Raji (cell line): ENCODE measurements around the gene APOC3.

Experiments
- POLR2A ChIP-seq: IDR thresholded peaks from 2 replicates; pipeline ENCODE4 v1.6.1; 2011; ENCODE audit warnings: low read depth, low read length, control low read depth; ENCODE audit not compliant: insufficient read depth

The APOC3 gene

GRCh38 chr11:116852261-116853031 lies 22.7 kb downstream of the APOC3 start:
- TF ChIP-seq POLR2A: no peak

- TF ChIP-seq POLR2A: no peak
Observed at GRCh38 chr11:116853461-116854073, 23.9 kb downstream of the APOC3 start.

DNA sequence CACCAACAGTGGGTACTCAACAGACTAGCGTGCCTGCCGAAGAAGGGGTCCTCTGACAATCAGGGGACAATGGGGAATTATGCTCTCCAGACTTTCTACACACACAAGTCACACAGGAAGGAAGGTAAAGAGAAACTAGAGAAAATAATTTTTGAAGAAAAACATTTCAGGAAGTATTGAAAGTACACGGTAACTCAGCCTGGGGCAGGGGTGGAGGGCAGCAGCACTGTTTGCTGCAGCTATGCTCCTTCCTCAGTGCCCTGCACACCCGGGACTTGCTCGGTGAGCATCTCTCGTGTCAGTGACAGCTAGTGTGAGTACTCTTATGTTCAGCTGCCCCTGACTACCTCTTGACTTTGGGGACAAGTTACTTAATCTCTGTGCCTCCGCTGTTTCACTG lies 25.7 kb downstream of the APOC3 start:
- TF ChIP-seq POLR2A: no peak

DNA sequence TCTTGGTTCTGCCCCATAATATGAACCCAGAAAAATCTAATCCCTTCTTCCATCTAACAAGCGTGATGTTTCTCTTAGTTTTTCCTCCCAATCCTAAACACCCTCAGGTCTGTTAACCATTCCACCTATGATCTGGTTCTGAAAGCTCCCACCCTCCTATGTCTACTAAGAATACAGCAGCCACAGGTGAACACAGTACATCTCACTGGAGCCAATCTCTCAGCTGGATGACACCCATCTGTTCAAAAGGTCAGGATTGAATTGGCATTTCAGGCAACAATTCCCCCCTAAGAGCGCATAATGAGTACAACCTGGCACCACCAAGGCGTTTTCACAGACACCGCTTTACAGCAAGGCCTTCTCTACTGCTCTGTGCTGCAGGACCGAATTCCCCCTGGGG lies 26.7 kb downstream of the APOC3 start:
- TF ChIP-seq POLR2A: no peak

DNA sequence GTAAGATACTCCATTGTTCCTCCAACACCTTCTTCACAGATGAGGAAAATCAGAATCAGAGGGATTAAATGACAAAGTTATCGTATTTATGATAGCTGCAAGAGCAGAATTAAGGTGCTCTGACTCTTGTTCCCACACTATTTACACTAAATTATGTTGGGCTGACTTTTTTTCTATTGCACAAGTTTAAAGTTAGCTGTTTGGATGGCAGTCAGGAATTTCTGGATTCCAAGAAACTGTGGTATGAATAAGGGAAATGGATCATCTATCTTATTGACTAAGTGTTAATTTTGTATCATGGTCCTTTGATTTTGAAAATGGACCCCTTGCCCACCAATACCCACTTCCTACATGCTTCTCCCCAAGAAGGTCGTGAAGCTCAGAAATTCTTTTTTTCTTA lies 27.6 kb downstream of the APOC3 start:
- no peak for TF ChIP-seq POLR2A

DNA sequence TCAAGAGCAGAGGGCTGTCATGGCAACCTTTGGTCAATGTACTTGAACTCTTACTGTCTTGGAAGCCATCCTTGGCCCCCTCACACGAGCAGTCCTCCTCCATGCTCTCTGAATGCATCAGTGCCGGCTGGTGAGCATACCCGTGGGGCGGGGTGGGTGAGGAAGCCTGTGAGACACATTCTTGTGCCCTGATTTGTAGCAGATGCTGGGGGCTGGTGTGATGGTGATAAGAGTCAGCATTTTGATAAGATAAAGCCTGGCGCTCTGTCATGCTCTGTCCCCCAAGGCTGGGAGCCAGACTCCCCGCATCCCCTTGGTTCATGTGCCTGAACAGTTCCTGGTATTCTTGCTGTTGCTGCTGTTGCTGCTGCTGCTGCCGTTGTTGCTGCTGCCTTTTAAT lies 28.2 kb downstream of the APOC3 start:
- TF ChIP-seq POLR2A: no peak

DNA sequence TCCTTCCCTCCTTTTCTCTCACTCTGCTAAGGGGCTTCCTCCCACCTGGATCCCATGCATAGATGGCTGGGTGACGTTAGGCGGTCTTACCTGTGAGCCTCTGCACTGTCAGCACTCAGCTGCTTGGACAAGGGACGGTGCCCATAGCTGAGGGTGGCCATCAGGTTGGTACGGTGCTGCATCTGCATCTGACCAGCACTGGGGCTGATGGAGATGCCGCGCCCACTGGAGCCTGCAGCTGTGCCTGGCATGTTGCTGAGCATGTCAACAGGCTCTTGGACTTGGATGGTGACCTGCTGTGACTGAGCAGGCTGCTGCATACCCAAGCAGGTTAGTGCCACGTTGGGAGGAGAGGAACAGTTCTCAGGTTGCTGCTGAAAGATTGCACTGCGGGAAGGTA lies 29.5 kb downstream of the APOC3 start:
- TF ChIP-seq POLR2A: no peak

- no peak for TF ChIP-seq POLR2A
Observed at GRCh38 chr11:116860303-116860702, 30.6 kb downstream of the APOC3 start.

GRCh38 chr11:116861539-116861938 lies 31.8 kb downstream of the APOC3 start:
- TF ChIP-seq POLR2A: no peak

- no peak for TF ChIP-seq POLR2A
Observed at GRCh38 chr11:116862185-116862584, 32.5 kb downstream of the APOC3 start.

GRCh38 chr11:116862951-116863350 lies 33.2 kb downstream of the APOC3 start:
- TF ChIP-seq POLR2A: no peak

DNA sequence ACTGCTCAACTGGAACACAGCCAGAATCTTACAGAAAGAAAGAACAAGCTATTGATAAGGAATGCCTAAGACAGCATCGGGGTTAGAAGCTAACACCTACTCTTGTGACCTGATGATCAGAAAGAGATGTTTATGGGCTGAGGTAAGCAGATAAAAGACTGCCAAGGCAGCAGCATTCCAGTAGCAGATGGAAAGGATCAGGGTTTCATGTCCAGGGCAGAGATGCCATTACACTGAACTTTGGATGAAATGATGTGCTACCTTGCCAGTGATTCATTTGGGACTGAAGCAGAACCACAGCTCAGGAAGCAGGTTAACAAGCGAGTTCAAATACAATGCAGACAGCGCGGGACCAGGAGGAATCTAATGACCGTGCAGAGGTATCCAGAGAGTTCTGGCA lies 34.8 kb downstream of the APOC3 start:
- no peak for TF ChIP-seq POLR2A

- TF ChIP-seq POLR2A: no peak
Observed at GRCh38 chr11:116865696-116866095, 36.0 kb downstream of the APOC3 start.

- TF ChIP-seq POLR2A: no peak
Observed at GRCh38 chr11:116866804-116867455, 37.2 kb downstream of the APOC3 start.

DNA sequence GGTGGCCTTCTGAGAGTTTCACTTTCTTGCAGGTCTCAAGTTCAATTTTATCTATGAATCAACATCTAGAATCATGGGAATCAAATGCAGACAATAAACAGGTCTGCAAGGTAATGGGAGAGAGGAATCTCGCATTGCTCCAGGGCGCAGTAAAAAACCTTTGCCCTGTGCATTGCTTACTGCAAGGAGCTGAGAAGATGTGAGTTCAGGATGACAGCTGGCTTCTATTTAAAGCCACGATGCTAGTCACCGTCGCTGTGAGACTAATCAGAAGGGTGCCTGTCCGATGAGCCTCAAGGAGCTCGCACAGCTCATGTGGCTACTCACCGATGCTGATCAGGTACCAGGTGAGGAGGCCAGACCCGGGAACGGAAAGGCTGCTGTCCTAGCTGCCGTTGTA lies 37.9 kb downstream of the APOC3 start:
- no peak for TF ChIP-seq POLR2A

GRCh38 chr11:116868066-116868465 lies 38.4 kb downstream of the APOC3 start:
- no peak for TF ChIP-seq POLR2A
